ENCODE data around the gene HARS2.
A peak's percentile ranks its signal among the peaks of the same experiment; 100 is the strongest.
"Not testable (repeated sequence)": the region's sequence is repeated elsewhere in the genome, so short reads cannot be mapped to it uniquely, and the experiment has no call there.

The HARS2 gene, protein sequence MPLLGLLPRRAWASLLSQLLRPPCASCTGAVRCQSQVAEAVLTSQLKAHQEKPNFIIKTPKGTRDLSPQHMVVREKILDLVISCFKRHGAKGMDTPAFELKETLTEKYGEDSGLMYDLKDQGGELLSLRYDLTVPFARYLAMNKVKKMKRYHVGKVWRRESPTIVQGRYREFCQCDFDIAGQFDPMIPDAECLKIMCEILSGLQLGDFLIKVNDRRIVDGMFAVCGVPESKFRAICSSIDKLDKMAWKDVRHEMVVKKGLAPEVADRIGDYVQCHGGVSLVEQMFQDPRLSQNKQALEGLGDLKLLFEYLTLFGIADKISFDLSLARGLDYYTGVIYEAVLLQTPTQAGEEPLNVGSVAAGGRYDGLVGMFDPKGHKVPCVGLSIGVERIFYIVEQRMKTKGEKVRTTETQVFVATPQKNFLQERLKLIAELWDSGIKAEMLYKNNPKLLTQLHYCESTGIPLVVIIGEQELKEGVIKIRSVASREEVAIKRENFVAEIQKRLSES

DNA sequence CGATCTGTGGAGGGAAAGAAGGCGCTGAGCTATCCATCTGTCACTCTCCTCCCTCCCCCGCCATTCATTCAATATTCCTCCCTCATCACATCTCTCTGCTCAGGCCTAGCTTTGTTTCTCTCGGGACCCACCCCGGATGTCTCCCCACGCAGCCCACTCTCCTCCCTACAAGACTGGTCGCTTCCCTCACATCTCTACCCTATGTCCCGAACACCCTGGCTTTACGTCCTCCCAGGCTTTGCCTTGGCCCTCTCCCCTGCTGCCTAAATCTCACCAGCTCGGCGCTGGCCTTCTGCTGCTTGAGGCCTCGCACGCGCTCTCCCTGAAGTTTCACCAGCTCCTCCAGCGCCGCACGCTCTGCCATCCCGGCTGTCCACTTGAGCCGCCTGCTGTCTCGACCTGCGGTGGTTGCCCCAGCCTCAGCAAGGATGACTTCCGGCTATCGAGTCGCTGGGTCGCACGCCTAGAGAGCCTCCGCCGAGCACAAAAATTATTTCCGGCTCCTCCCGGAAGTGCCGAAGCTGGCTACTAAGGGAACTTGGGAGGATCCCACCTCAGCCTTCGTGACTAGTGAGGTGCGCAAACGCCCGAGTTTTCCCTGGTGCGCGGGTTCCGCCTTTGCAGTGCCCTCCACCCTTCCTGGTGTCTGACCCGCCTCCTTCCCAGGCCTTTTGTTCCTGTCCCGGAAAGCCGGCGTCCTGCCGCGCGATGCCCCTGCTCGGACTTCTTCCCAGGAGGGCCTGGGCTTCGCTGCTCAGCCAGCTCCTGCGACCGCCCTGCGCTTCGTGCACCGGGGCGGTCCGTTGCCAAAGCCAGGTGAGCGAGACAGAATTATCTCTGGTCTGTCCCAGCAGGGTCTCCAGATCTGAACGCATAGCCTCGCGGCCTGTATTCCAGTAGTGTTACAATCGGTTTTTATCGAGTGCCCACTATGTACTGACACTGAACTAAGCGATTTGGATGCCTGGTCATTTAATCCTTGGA is at the start of gene HARS2, which contains the start of gene HARS1:
TSS of gene HARS2 (plus strand) at position 515 of the 984 bp plus-strand sequence. CDS start at position 709, 194 bp downstream.
TSS of gene HARS1 (minus strand) at position 430 of the 984 bp plus-strand sequence. CDS start at position 364, 66 bp downstream.
- peak; percentile 69 to 90 for DNase-seq

DNA sequence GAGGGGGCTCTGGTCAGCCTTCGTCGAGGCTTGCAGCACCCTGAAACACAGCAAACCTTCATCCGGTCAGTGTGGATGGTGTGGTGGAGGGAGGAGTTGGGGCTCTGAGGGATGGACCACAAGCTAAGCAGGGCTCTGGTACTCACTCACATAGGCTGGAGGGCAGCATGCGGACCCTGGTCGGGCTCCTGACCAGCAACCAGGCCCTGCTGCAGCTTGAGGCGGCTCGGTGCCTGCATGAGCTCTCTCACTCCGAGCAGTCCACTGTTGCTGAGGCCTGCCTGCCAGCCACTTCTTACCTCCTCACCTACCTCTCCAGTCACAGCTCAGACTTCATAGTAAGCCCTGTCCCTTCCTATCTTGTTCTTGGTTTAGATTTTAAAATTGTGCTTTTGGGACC is 49.5 kb upstream of the HARS2 start:
- no peak for DNase-seq

DNA sequence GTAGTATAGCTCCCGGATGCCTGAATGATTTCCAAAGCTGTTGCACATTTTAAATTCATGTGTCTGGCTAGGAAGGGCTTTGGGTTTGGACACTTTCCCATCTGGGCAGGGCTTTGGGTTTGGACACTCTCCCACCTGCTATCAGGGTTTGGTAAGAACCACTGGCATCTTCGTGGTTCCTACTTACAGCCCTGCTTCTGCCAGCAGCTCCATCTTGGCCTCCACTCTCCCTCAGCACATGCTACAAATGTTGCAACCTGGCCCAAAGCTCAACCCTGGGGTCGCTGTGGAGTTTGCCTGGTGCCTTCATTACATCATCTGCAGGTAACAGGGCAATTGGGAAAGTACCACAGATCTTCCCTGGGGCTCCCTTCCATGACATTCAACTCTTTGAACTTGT is 48.5 kb upstream of the HARS2 start:
- DNase-seq = no peak

DNA sequence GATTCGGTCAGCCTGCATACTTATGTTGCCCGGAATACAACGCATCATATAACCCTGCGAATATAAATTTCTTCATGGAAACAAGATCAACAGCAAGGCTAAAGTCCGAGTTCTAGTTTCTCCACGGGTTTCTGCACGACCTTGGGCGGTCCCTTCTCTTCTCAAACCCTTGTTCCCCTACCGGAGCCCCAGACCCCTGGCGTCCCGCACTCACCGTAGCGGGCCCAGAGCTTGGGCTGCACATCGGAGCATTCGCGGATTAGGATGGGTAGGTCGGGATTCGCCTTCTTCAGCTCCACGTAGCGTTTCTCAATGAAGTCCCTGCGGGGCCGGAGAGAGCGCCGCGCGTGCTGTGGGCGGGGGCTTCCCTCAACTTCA is 44.2 kb upstream of the HARS2 start:
- DNase-seq = no peak

DNA sequence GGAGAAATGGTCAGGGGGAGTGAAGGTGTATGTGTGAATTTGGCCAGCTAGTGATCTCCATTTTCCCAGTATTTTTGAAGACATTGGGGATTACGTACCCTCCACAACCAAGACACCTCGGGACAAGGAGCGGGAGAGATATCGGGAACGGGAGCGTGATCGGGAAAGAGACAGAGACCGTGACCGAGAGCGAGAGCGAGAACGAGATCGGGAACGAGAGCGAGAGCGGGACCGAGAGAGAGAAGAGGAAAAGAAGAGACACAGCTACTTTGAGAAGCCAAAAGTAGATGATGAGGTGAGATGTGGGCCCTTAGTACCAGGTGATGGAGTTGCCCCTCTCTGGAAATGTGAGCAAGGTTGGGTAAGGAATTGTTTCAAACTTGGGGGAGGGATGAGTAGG is 32.4 kb upstream of the HARS2 start:
- no peak for DNase-seq

DNA sequence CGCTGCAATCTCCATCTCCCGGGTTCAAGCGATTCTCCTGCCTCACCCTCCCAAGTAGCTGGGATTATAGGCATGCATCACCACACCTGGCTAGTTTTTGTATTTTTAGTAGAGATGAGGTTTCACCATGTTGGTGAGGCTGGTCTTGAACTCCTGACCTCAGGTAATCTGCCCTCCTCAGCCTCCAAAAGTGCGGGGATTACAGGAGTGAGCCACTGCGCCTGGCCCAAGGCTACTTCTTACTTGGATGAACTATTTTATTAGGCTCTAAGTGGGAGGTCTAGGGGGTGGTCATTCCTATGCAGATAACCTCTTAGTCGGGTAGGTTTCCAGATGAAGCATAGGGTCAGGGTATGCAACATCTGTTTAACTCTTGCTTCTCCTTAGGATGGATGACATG is 30.9 kb upstream of the HARS2 start:
- DNase-seq = not testable (repeated sequence)

DNA sequence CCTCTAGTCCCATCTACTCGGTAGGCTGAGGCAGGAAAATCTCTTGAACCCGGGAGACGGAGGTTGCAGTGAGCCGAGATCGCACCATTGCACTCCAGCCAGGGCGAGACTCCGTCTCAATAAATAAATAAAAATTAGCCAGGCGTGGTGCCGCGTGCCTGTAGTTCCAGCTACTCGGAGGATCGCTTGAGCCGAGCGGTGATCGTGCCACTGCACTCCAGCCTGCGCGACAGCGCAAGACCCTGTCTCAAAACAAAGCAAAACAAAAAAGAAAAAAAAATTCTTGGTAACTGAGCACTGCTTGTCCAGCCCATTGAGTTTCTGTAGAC is 27.3 kb upstream of the HARS2 start:
- no peak for DNase-seq

DNA sequence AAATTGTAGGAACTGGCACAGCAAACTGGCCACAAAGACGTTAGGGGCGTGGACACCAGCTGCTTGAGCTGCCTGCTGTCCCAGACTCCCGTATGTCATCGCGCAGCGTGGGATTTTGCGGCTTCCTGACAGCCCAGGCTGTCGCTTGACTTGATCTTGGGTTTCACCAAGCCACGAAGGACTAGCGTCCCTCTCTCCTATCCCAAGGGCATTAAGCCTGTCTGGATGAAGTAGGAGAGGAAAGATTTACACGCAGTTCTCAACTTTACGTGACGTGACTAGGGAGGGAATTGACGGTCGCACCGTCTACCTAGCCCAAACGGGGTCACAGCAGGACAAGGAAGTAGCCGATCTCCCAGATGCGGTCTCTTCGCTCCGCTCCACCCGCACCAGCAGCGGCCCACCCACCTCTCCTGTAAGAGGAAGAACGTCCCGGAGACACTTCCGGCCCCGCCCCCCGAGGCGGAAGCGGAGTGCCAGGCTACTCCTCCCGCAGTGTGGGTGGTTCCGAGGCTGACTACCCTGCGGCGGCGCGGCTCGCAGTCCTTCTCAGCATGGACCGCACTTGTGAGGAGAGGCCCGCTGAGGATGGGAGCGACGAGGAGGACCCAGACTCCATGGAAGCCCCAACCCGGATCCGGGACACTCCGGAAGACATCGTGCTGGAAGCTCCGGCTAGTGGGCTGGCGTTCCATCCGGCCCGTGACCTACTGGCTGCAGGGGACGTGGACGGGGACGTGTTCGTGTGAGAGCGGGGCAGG is 26.7 kb upstream of the HARS2 start, which contains the start of gene WDR55:
TSS of gene WDR55 (plus strand) at position 546 of the 761 bp plus-strand sequence. CDS start at position 555, 9 bp downstream.
- peak; percentile 76 to 91 for DNase-seq

DNA sequence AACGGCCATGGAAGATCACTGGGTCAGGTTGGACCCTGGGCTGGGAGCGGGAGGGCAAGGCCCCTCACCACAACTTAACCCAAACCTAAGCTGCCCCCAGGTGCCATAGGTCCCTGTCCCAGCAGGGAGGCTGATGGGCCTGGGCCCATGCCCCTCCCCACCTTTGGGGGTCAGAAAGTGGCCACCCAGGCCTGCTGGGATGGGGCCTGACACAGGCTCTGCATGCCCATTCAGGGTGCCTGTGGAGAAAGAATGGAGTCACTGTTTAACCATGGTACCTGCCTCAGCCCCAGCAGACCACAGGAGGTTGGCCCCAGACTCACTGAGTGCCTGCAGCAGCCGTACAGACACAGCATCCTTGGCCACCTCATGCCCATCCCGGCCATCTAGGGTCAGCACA is 20.2 kb upstream of the HARS2 start:
- DNase-seq = not testable (repeated sequence)

DNA sequence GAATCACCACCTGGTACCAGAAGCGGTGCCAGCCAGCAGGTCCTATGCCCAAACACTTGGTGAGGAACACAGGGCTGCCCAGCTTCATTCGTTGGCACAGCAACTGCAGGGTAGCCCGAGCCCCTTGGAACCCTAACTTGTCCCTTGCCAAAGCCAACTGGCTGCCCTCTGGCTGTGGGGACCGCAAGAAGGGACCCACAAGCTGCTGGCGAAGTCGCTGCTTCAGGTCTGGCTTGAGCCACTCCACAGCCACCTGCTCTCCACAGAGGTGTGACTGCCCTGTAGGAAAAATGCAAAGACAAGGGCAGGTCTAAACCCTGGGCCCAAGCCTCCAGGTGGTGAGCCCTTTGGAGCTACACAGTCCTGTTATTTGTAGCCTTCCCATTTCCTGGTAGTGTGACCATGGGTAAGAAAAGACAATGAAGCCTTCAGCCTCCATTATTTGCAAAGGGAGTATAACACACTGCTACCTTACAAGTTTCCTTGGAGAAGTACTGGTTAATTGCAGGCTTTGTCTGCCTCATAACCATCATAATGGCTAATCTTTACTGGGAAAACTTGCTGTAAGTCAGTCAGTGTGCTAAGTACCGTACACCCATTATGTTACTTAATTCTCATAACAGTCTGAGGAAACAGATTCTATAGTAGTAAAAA is 19.7 kb upstream of the HARS2 start:
- DNase-seq = no peak

DNA sequence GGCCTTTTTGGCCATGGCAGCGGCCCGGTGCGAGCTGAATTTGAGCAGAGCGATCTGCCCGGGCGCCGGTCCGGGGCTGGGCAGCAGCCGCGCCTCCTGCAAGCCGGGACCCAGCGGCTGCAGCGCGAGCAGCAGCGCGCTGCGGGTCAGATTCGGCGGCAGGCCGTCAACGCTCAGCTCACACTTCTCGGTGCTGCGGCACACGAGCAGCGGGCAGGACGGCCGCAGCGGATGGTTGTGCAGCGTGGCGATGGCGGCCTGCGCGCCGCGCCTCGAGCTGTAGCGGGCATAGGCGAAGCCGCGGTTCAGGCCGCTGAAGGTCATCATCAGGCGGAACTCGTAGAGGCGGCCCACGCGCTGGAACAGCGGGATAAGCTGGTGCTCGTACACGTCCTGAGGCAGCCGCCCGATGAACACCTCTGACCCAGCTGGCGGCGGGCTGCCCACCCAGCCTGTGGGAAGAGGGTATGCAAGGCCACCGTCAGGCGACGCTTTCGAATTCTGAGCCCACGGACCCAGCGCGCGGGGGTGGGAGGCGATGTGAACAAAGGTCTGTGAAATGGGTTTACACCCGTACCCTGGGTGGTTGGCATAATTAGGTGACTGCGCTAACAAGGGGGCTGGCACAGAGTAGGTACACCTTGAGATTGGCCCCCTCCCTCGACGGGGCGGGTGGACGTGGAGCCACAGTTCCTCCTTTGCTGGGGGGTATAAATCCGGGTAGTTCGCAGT is 18.6 kb upstream of the HARS2 start:
- no peak for DNase-seq

DNA sequence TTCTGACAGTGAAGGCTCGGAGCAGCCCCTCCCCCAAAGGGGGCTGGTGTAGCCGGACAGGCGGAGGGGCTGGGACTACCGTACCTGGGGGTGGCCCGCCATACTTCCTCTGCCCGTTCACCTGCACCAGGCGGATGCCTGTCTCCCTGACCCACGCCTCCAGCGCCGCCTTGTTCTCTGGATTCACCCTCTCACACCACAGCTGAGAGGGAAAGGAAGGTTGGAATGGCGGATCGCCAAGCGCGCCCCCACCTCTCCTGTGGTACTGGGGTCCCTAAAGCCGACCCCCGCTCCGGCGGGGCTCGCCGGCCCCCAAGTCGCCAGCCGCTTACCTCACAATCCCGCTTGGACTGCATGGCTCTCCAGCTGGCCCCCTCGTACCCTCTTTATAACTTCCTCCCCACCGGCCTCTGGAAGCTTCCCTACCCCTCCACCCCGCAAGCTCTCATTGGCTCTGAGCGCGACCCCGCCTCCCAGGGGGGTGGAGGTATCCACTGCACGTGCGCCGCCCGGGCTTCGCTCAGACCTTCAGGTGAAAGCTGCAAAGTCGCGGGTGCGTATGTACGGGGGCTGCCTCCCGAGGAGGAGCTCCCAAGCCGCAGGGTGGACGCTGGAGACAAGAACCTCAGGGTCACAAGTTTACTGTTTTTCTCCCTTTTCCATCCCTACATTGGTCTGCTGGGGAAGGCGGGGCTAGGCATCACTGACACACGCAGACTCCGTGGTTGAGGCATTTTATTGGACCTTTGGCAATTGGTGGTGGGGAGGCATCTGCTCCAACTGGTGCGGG is 17.9 kb upstream of the HARS2 start, which contains the start of gene DND1:
TSS of gene DND1 (minus strand) at position 390 of the 790 bp plus-strand sequence. CDS start at position 356, 34 bp downstream.
- no peak for DNase-seq

DNA sequence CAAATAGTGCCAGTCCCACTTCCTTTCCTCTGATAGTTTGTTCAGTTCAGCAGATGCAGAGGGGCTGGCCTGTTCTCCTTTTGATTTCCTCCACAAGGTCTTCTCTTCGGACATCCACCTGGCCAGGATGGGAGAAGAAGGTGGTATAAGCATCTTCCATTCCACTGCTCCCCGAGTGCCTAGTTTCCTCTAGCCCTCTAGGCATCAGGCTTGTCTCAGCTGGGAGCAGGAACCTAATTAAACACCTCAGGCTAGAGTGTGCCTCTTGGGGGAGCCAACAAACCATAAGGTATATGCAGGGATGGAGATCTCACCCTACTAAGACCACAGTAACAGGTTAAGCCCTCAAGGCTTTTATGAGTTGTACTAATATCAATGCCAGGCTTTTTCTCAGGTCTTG is 17.0 kb upstream of the HARS2 start:
- no peak for DNase-seq

DNA sequence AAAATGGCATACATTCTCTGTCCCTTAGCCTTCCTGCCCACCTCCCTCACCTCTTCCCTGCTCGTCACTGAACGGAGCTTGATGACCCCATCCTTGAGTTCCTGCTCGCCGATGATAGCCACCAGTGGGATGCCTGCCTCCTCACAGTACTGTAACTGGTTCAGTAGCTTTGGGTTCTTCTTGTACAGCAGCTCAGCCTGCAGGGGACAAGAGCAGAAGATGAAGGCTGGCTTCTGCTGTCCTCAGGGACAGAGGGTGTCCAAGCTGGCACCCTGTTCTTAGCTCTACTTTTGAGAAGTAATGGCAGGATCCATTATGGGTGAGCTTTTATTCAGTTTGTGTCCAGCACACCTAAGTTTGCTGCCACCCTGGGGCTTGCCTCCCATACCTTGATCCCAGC is 16.6 kb upstream of the HARS2 start:
- DNase-seq = no peak

DNA sequence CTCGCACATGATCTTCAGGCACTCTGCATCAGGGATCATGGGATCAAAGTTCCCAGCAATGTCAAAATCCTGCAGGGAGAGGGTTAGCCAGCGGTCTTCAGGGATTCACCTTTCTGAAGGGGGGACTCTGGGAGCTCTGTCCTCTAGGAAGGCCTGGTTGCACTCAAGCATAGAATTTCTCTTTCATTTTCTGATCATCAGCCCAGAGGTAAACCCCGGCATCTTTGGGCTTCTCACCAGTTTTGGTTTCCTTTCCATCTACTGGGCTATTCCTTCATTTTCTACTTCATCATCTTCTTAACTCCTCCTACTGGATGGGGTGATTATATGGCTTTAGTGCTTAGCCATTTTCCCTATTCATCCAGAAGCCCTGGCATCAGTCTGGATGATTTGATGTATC is 13.3 kb upstream of the HARS2 start:
- DNase-seq = no peak

DNA sequence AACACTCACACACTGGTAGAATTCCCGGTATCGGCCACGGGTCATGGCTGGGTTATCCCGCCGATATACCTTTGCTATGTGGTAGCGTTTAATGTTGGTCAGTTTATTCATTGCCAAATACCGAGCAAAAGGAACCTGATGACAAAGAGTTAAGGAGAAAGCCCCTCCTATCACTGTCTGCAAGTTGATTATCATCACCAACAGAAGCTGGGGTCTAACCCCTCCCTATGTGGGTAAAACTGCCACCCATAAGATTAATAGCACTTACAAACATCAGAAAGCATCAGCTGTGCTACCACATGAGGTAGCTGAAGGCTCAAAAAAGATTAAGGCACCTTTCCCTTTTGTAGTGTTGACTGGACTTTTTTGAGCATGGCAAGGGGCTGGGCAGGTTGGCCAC is 12.3 kb upstream of the HARS2 start:
- no peak for DNase-seq

DNA sequence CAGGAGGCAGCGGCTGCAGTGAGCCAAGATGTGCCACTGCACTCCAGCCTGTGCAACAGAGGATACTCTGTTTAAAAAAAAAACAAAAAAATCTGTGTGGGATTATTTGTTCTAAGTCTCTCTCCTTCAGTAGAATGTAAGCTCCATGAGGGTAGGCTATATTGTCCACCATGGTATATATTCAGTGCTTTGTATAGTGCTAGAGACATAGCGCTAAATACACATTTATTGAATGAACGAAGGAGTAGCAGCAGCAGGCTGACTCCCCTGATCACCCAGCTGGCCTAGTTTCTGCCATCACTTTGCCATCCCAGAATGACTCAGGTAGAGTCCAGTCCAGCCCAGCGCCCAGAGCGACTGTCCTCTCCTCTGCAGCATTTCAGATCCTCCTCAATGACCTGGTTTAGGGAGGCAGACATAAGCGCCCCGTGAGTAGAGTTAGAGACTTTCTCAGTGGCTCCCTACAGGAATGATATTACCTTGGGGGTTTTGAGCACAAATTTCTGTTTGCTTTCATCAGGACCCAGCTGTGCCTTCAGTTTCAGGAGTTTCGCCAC is 801 bp upstream of the HARS2 start:
- no peak for DNase-seq

DNA sequence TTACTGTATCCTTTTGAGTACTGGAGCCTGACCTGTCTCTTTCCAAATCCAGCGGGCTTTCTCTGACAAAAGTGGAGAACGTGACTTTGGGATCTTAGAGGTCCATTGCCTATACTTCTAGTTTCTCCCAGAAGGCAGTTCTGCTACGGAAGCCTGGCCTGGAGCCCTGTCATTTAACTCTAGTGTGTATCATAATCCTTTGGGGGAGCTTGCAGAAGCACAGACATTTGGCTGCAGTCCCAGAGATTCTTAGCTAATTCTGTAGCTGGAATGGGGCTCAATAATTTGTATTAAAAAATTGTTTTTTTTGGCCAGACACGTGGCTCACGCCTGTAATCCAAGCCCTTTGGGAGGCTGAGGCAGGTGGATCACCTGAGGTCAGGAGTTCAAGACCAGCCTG is 3.0 kb downstream of the HARS2 start:
- DNase-seq = no peak

DNA sequence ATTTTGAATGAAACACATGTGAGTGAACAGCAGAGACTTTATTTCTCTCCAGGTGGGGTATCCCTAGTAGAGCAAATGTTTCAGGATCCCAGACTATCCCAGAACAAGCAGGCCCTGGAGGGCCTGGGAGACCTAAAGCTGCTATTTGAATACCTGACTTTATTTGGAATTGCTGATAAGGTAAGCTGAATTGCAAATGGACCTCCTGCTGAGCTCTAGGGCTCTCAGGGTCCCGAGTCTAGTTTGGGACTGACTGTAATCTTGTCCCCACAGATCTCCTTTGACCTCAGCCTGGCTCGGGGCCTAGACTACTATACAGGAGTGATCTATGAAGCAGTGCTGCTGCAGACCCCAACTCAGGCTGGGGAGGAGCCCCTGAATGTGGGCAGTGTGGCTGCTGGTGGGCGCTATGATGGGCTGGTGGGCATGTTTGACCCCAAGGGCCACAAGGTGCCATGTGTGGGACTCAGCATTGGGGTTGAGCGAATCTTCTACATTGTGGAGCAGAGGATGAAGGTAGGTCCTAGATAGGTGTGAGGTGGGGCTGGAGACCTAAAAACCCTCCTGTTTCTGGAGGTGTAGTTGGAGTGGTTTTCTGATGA is 5.7 kb downstream of the HARS2 start:
- no peak for DNase-seq

Measured in NCI-H446 (cell line).